ENCODE data around the gene EEF1AKMT1. TPM values are rescaled to one million over a fixed set of nuclear protein-coding genes. Genes with fewer than 3 reads are reported as not detected.
A peak's percentile ranks its signal among the peaks of the same experiment; 100 is the strongest.

EEF1AKMT1 gene
- total and polyA plus RNA-seq, 12 donors, result 6.1 to 10.2 (median 8.3) TPM

DNA sequence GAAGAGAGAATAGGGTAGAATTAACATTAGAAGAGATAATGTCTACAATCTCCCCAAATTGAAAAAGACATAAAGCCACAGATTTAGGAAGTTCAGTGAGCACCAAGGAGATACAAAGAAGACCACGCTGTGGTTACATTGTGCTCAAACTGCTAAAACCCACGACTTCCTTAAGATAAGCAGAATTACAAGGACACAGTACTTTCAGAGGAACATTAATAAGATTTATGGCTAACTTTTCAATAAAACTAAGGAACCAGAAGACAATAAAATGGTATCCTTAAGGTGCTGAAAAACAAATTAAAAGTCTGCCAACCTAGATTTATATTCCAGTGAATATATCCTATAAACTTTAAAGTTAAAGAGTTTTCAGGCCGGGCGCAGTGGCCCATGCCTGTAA lies 77.7 kb downstream of the EEF1AKMT1 start:
- no peak for DNase-seq
- H3K27ac ChIP-seq, result no peak overlapping the region
- peaks cover 0 to 11% (median 3%) of the 10 kb centered on the region in 9 donors for H3K36me3 ChIP-seq
- H3K4me3 ChIP-seq, result no peak overlapping the region
- H3K9me3 ChIP-seq, result no peaks in the 10 kb centered on the region
- 71 to 77% methylated on average over 4 of the region's 4 CpGs for WGBS, 2 donors
- no peak for ATAC-seq
- no peaks in the 10 kb centered on the region for H3K4me1 ChIP-seq
- TF ChIP-seq, protein P1, sequence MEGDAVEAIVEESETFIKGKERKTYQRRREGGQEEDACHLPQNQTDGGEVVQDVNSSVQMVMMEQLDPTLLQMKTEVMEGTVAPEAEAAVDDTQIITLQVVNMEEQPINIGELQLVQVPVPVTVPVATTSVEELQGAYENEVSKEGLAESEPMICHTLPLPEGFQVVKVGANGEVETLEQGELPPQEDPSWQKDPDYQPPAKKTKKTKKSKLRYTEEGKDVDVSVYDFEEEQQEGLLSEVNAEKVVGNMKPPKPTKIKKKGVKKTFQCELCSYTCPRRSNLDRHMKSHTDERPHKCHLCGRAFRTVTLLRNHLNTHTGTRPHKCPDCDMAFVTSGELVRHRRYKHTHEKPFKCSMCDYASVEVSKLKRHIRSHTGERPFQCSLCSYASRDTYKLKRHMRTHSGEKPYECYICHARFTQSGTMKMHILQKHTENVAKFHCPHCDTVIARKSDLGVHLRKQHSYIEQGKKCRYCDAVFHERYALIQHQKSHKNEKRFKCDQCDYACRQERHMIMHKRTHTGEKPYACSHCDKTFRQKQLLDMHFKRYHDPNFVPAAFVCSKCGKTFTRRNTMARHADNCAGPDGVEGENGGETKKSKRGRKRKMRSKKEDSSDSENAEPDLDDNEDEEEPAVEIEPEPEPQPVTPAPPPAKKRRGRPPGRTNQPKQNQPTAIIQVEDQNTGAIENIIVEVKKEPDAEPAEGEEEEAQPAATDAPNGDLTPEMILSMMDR (IDR thresholded peaks at IDR 0.05), result no peak
- intact Hi-C loops (cut with DNase I), result no loop called here
- peaks cover 0 to 15% (median 7%) of the 10 kb centered on the region in 7 donors for H3K27me3 ChIP-seq

GRCh38 chr13:20691616-20692015 lies 82.1 kb downstream of the EEF1AKMT1 start:
- no peak overlapping the region for H3K4me3 ChIP-seq
- intact Hi-C loops (cut with DNase I), result no loop called here
- ATAC-seq (no peak), DNase-seq (no peak)
- no peaks in the 10 kb centered on the region for H3K9me3 ChIP-seq
- no peaks in the 10 kb centered on the region for H3K4me1 ChIP-seq
- no peak overlapping the region for H3K27ac ChIP-seq
- peaks cover 0 to 36% (median 3%) of the 10 kb centered on the region in 9 donors for H3K36me3 ChIP-seq
- TF ChIP-seq, protein P1 (IDR thresholded peaks at IDR 0.05), result no peak
- WGBS, 2 donors, result 67 to 68% methylated on average over 4 of the region's 4 CpGs
- H3K27me3 ChIP-seq, result no peaks in the 10 kb centered on the region

DNA sequence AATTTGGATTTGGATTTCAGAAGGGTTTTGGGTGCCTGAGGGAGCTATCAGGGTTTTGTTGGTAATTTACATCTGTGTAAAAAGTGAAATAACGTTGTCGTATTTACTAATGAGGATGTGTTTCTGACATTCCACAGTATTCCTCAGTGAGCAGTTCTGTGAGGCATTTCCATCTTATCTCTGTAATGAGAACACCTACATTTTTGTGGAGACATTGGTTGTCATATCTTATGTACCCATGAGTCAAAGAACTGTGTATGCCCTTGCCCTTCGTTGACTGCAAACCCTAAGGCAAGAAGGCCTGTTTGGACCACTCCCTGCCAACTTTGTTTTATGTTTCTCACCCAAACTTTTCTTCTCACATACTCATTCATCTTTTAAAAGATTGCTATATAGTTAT lies 84.5 kb downstream of the EEF1AKMT1 start:
- Histone ChIP-seq H3K9me3 (no peaks in the 10 kb centered on the region), H3K36me3 (peaks cover 0 to 36% (median 3%) of the 10 kb centered on the region in 9 donors), H3K4me3 (no peak overlapping the region), H3K4me1 (no peaks in the 10 kb centered on the region), H3K27me3 (no peaks in the 10 kb centered on the region), H3K27ac (no peak overlapping the region)
- intact Hi-C loops (cut with DNase I), result no loop called here
- ATAC-seq (no peak), DNase-seq (no peak)
- TF ChIP-seq, protein P1 (IDR thresholded peaks at IDR 0.05), result no peak
- WGBS, 2 donors, result 93 to 95% methylated on average over 3 of the region's 3 CpGs

DNA sequence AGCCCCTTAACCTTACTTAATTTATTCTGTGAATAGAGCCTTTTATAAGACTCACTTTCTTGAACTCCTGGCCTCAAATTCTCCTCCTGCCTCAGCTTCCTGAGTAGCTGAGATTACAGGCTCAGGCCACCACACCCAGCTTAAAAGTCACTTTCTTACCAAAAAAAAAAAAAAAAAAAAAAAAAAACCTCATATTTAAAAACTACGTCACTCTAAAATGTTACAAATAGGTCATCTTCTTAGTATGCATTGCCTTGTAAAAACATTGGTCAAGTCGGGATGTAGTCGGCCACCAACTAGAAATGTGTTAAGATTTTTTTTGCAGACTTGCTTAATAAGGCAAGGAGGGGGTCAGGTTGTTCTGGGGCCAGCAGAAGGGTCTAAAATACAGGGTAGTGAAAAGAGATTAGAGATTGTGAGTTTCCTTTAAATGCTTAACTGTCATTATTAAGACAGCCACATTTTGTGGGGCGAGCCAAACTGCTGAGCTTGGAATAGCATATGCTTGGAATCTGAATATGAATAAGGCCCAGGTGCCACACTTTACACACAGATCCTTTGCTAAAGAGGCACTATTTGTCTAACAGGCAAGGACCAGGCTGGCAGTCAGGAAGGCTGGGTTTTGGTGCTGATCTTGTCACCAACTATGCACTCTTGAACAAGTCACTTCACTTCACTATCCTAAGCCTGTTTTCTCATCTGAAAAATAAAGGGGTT lies 86.7 kb downstream of the EEF1AKMT1 start:
- 74 to 76% methylated on average over 4 of the region's 4 CpGs for WGBS, 2 donors
- H3K9me3 ChIP-seq, result no peaks in the 10 kb centered on the region
- peak in 2 of 8 donors; percentile 22 to 25 for ATAC-seq
- H3K27ac ChIP-seq, result no peak overlapping the region
- H3K4me3 ChIP-seq, result no peak overlapping the region
- H3K27me3 ChIP-seq, result no peaks in the 10 kb centered on the region
- DNase-seq, result no peak
- intact Hi-C loops (cut with DNase I), result no loop called here
- TF ChIP-seq, protein P1 (IDR thresholded peaks at IDR 0.05), result no peak
- H3K36me3 ChIP-seq, result peaks cover 0 to 36% (median 3%) of the 10 kb centered on the region in 9 donors
- no peaks in the 10 kb centered on the region for H3K4me1 ChIP-seq
